A549 (cell line): ENCODE measurements around the gene NRTN. TPM values are rescaled to one million over a fixed set of nuclear protein-coding genes. Genes with fewer than 3 reads are reported as not detected.

Source experiments
- ATAC-seq, 2 experiments: fragments of 200-7000 bp in 1 of 2; fragments of >200 bp in 1 of 2; cut with Nextera tagmentation in 1 of 2; cut with Tn5 transposase in 1 of 2; 3 replicates each; pipeline versions ENCODE4 v1.8.0 to v1.9.1; 2018 to 2020; ENCODE audit warnings: mild to moderate bottlenecking in 1 of 2, moderate library complexity in 1 of 2
- CTCF ChIA-PET: fragments of 300-600 bp; sonication (Branson Sonifier 250); formaldehyde crosslinking; extraction: SDS; loops from one replicate; lab custom pipeline; 2021; ENCODE audit warnings: antibody characterized with exemption, inconsistent platforms; lab: Yijun Ruan, JAX
- POLR2A ChIA-PET: fragments of 350-600 bp; formaldehyde crosslinking; extraction: SDS; loops from one replicate; lab custom pipeline; 2021; ENCODE audit warnings: antibody characterized with exemption, inconsistent platforms; lab: Yijun Ruan, JAX
- DNase-seq, 2 experiments: peaks; one replicate each; pipeline versions ENCODE4 v3.0.0 to v3.0.0-alpha.2; 2011 to 2016; ENCODE audit warnings: low read depth in 1 of 2, low spot score in 1 of 2
- FAIRE-seq: peaks from 2 replicates; lab custom pipeline; 2011; peaks lifted over from hg19 to GRCh38; lab: Jason Lieb, UNC
- H3K27ac ChIP-seq, 2 experiments: fragments of >200 bp; sonication (Bioruptor Twin); formaldehyde crosslinking; 3 replicates each; pipeline ENCODE4 v1.5.1; 2016 to 2017
- H3K4me1 ChIP-seq: fragments of >200 bp; sonication (Bioruptor Twin); formaldehyde crosslinking; 3 replicates; pipeline ENCODE4 v1.6.1; 2016
- H3K4me2 ChIP-seq: fragments of >200 bp; sonication (Bioruptor Twin); formaldehyde crosslinking; 3 replicates; pipeline ENCODE4 v1.6.1; 2016
- H3K4me3 ChIP-seq: fragments of >200 bp; sonication (Bioruptor Twin); formaldehyde crosslinking; 3 replicates; pipeline ENCODE4 v1.5.1; 2016
- H3K9me3 ChIP-seq: fragments of >200 bp; sonication (Bioruptor Twin); formaldehyde crosslinking; 3 replicates; pipeline ENCODE4 v1.6.1; 2016
- BHLHE40 ChIP-seq: IDR thresholded peaks from 2 replicates; pipeline ENCODE4 v1.6.1; 2012; ENCODE audit warnings: low read depth, low read length, inconsistent platforms
- CBX8 ChIP-seq: fragments of 200-600 bp; sonication (generic); IDR thresholded peaks from 2 replicates; pipeline ENCODE4 v1.6.1; 2016
- CEBPB ChIP-seq, 2 experiments: fragments of >200 bp in 1 of 2; sonication (Bioruptor Twin) in 1 of 2; formaldehyde crosslinking in 1 of 2; IDR thresholded peaks; 2 replicates each; pipeline ENCODE4 v1.6.1; 2012 to 2016
- CHD2 ChIP-seq: fragments of 150-350 bp; IDR thresholded peaks from 2 replicates; pipeline ENCODE4 v1.6.1; 2014; ENCODE audit warnings: low read length; ENCODE audit not compliant: partially characterized antibody
- CHD4 ChIP-seq: fragments of 200-600 bp; sonication (generic); IDR thresholded peaks from 2 replicates; pipeline ENCODE4 v1.6.1; 2016; ENCODE audit warnings: antibody characterized with exemption, mild to moderate bottlenecking, borderline replicate concordance
- HMGXB4 ChIP-seq: fragments of 250-450 bp; sonication (Bioruptor Pico); IDR thresholded peaks from 2 replicates; pipeline ENCODE4 v1.5.0; 2021; ENCODE audit warnings: mild to moderate bottlenecking, moderate library complexity, borderline replicate concordance
- MYC ChIP-seq: IDR thresholded peaks from 2 replicates; pipeline ENCODE4 v1.6.1; 2012; ENCODE audit warnings: mild to moderate bottlenecking, inconsistent platforms, low read length, improper control_type of control experiment, borderline replicate concordance
- RAD21 ChIP-seq, 2 experiments: fragments of >200 bp in 1 of 2; sonication (Bioruptor Twin) in 1 of 2; formaldehyde crosslinking in 1 of 2; IDR thresholded peaks in 1 of 2; conservative IDR thresholded peaks in 1 of 2; 2 replicates in 1 of 2; 3 replicates in 1 of 2; pipeline ENCODE4 v1.6.1; 2012 to 2018; ENCODE audit warnings: inconsistent platforms in 1 of 2
- RARB ChIP-seq: fragments of 250-450 bp; sonication (Bioruptor Pico); IDR thresholded peaks from 2 replicates; pipeline ENCODE4 v1.8.0; 2021; ENCODE audit warnings: mild to moderate bottlenecking, moderate library complexity
- RFX5 ChIP-seq: fragments of 450-650 bp; IDR thresholded peaks from 2 replicates; pipeline ENCODE4 v1.7.1; 2014; ENCODE audit warnings: antibody characterized with exemption, mild to moderate bottlenecking, moderate library complexity
- SMC3 ChIP-seq: fragments of >200 bp; sonication (Bioruptor Twin); formaldehyde crosslinking; IDR thresholded peaks from 3 replicates; pipeline ENCODE4 v1.6.1; 2018; ENCODE audit warnings: inconsistent platforms
- TFCP2L1 ChIP-seq: fragments of 250-450 bp; sonication (Bioruptor Pico); IDR thresholded peaks from 2 replicates; pipeline ENCODE4 v1.5.0; 2021; ENCODE audit warnings: mild to moderate bottlenecking
- USF2 ChIP-seq: fragments of 450-650 bp; IDR thresholded peaks from 2 replicates; pipeline ENCODE4 v1.6.1; 2014; ENCODE audit warnings: antibody characterized with exemption
- ZC3H11A ChIP-seq: fragments of 450-650 bp; IDR thresholded peaks from 2 replicates; pipeline ENCODE4 v1.6.1; 2014; ENCODE audit warnings: antibody characterized with exemption, mild to moderate bottlenecking
- ZFP36 ChIP-seq: fragments of 450-650 bp; IDR thresholded peaks from 2 replicates; pipeline ENCODE4 v1.6.1; 2014; ENCODE audit warnings: borderline replicate concordance; ENCODE audit not compliant: partially characterized antibody
- ZNF302 ChIP-seq: fragments of 250-450 bp; sonication (Bioruptor Pico); IDR thresholded peaks from 2 replicates; pipeline ENCODE4 v1.9.0; 2021; ENCODE audit warnings: inconsistent platforms, mild to moderate bottlenecking, moderate library complexity
- WGBS: methylation state at CpG from one replicate; pipeline ENCODE4 v1.1.6; 2017; ENCODE audit errors: missing lambda C conversion rate; 5-methylcytosine and 5-hydroxymethylcytosine counted together
- polyA plus RNA-seq, 4 experiments: library from polyadenylated mRNA; depleted of rRNA in 3 of 4; stranded (reverse); fragments of >200 nt; fragmentation: RNase III in 1 of 4; extraction: RNeasy Plus Mini Kit Qiagen cat#74134 plus additional on column Dnase treatment in 1 of 4; gene quantifications; 2 replicates in 3 of 4; 3 replicates in 1 of 4; pipeline ENCODE4 v1.2.3, GENCODE V29; 2011 to 2017
- TF ChIP-seq, protein P1 (sequence below): IDR thresholded peaks from 2 replicates; pipeline ENCODE4 v1.6.1; 2012; ENCODE audit warnings: low read depth, borderline replicate concordance
- TF ChIP-seq, protein P2 (sequence below): fragments of >200 bp; sonication (Bioruptor Twin); formaldehyde crosslinking; IDR thresholded peaks from 3 replicates; pipeline ENCODE4 v1.5.1; 2016
- TF ChIP-seq, protein P3 (sequence below): fragments of 250-450 bp; sonication (Bioruptor Pico); IDR thresholded peaks from 2 replicates; pipeline ENCODE4 v1.5.0; 2020; ENCODE audit warnings: low read depth, mild to moderate bottlenecking, moderate library complexity

NRTN gene
- polyA plus RNA-seq, 2 of the 4 experiments (the other 2 are of a cell fraction), result 0.32 to 0.61 TPM

DNA sequence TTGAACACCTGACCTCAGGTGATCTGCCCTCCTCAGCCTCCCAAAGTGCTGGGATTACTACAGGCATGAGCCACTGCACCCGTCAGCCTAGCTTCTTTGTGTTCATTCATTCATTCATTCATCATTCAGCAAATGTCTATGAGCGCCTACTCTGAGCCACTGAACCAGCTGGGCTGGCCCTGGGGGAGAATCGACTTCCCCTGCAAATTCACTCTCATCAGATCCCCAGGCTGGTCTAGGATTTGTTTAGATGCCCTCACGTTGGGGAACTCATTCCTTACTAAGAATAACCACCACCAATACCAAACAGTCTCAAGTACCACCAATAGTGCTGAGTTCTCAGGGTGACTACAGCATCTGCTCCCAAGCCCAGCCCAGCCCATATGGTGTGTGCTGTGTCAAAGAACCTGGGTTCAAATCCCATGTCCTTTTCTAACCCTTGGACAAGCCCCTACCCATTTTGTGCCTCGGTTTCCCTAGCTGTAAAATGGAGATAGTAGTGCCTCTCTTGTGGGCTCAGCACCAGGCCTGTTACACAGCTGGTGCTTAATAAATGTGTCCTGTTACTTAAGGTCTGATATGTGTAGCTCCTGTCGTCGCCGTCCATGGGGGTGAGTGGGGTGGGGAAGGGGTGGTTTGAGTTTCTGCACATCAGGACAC, 16.8 kb downstream of the NRTN start:
- Histone ChIP-seq H3K4me2 (0 out of 3 replicates have a peak overlapping the region, but pooled peaks have one; percentile 38), H3K27ac (no peak overlapping the region), H3K4me1 (peaks cover 12% of the 10 kb centered on the region; the same call in 2 of the 3 replicates), H3K9me3 (no peaks in the 10 kb centered on the region), H3K4me3 (no peak overlapping the region)
- DNase-seq (no peak), FAIRE-seq (no peak), ATAC-seq (no peak)
- ChIA-PET POLR2A (interaction anchor here (0.6 kb wide), 1 partner anchor 667 kb away, joined by 8 read pairs; no protein-coding TSS in a partner anchor), CTCF (interaction anchor here (1.0 to 8.5 kb wide), 4 partner anchors 10 to 27 kb away, joined by 4 to 74 read pairs (median 6); partner anchors contain the start of gene NRTN)
- WGBS, result 55% methylated on average over 7 of the region's 8 CpGs
- TF ChIP-seq MYC (no peak), ZNF302 (no peak), ZC3H11A (no peak), CHD4 (no peak), RFX5 (no peak)
- TF ChIP-seq, protein P1, sequence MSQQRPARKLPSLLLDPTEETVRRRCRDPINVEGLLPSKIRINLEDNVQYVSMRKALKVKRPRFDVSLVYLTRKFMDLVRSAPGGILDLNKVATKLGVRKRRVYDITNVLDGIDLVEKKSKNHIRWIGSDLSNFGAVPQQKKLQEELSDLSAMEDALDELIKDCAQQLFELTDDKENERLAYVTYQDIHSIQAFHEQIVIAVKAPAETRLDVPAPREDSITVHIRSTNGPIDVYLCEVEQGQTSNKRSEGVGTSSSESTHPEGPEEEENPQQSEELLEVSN, result no peak

GRCh38 chr19:5822181-5822844, 17.4 kb downstream of the NRTN start:
- TF ChIP-seq ZFP36 (peak; percentile 79), RARB (CRISPR knock-in tag) (no peak)
- TF ChIP-seq, all 56 proteins: peak for 1
- ATAC-seq (no peak), DNase-seq (no peak), FAIRE-seq (no peak)
- 13% methylated on average over 16 of the region's 30 CpGs for WGBS
- ChIA-PET POLR2A (no interaction called here), CTCF (interaction anchor here (0.7 to 8.5 kb wide), 13 partner anchors 8 to 78 kb away, joined by 3 to 74 read pairs (median 9); partner anchors contain the start of gene NRTN)
- no peak overlapping the region for H3K4me3 ChIP-seq
- peaks cover 18% of the 10 kb centered on the region; the same call in 2 of the 3 replicates for H3K4me1 ChIP-seq
- no peak overlapping the region for H3K27ac ChIP-seq
- peak overlapping the region; percentile 38; the same call in 1 of the 3 replicates for H3K4me2 ChIP-seq
- no peaks in the 10 kb centered on the region for H3K9me3 ChIP-seq

DNA sequence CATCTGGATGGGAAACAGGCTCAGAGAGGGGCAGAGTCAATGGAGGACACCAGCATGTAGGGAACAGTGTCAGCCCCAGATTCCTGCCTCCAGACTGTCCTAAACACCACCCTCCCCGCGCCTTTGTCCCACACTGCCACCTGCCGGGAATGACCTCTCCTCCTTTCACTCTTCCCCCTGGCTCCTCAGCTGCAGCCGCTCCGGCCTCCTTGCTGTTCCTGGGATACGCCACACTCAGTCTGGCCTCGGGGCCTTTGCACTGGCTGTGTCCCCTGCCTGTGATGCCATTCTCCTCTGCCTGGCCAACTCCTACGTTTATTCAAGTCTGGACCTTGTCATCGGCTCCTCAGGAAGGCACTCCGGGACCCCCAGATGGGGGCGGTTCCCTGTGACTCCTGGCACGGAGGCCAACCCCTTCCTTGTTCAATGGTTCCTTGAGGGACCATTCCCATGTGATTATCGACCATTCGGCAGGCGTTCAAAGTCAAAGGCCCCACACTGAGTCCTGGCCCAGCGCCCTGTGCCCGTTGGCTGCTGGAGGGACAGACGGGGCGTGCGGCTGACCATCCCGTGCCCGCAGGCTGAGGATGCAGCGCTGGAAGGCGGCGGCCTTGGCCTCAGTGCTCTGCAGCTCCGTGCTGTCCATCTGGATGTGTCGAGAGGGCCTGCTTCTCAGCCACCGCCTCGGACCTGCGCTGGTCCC, 18.9 kb downstream of the NRTN start:
- DNase-seq (peak; percentile 53 to 66), ATAC-seq (peak; percentile 56 to 80), FAIRE-seq (no peak)
- Histone ChIP-seq H3K4me1 (peaks cover 21% of the 10 kb centered on the region), H3K27ac (no peak overlapping the region), H3K4me3 (no peak overlapping the region), H3K4me2 (no peak overlapping the region), H3K9me3 (no peaks in the 10 kb centered on the region)
- WGBS, result 51% methylated on average over 17 of the region's 30 CpGs
- TF ChIP-seq SMC3 (peak; percentile 50), TFCP2L1 (CRISPR knock-in tag) (no peak), RAD21 (conservative IDR thresholded peaks at IDR 0.05 in 1 of 2, IDR thresholded peaks at IDR 0.05 in 1 of 2) (peak; percentile 45 to 60; a peak in 3 of 5 replicates)
- TF ChIP-seq, protein P2, sequence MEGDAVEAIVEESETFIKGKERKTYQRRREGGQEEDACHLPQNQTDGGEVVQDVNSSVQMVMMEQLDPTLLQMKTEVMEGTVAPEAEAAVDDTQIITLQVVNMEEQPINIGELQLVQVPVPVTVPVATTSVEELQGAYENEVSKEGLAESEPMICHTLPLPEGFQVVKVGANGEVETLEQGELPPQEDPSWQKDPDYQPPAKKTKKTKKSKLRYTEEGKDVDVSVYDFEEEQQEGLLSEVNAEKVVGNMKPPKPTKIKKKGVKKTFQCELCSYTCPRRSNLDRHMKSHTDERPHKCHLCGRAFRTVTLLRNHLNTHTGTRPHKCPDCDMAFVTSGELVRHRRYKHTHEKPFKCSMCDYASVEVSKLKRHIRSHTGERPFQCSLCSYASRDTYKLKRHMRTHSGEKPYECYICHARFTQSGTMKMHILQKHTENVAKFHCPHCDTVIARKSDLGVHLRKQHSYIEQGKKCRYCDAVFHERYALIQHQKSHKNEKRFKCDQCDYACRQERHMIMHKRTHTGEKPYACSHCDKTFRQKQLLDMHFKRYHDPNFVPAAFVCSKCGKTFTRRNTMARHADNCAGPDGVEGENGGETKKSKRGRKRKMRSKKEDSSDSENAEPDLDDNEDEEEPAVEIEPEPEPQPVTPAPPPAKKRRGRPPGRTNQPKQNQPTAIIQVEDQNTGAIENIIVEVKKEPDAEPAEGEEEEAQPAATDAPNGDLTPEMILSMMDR, result peak; percentile 51
- CTCF ChIA-PET, result interaction anchor here (0.6 to 8.5 kb wide), 15 partner anchors 10 to 125 kb away, joined by 3 to 74 read pairs (median 5); partner anchors contain the start of gene NRTN
- POLR2A ChIA-PET, result no interaction called here

DNA sequence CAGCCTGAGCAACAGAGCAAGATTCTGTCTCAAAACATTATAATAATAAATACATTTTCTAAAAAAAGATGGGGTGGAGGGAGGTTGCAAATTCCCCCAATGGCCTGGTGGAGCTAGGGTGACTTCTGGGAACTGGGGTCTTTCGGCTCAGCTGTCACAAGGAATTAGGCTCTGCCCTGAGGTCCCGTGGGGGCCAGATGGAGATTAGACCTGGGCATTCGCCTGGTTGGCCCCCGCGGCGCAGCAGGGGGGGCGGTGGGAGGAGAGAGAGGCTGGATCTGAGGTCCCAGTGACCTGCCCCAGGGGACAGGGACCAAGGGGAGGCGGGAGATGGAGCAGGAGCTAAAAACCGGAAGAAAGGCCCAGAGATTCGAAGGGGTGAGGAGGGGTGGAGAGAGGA, 19.9 kb downstream of the NRTN start:
- H3K27ac ChIP-seq, result no peak overlapping the region
- no peak for TF ChIP-seq CBX8
- TF ChIP-seq BHLHE40, result no peak
- no peak for TF ChIP-seq ZNF302
- TF ChIP-seq HMGXB4 (CRISPR knock-in tag), result no peak
- TF ChIP-seq CHD2, result no peak
- TF ChIP-seq CEBPB (IDR thresholded peaks at IDR 0.05), result no peak
- TF ChIP-seq, protein P3, sequence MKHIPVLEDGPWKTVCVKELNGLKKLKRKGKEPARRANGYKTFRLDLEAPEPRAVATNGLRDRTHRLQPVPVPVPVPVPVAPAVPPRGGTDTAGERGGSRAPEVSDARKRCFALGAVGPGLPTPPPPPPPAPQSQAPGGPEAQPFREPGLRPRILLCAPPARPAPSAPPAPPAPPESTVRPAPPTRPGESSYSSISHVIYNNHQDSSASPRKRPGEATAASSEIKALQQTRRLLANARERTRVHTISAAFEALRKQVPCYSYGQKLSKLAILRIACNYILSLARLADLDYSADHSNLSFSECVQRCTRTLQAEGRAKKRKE, result no peak
- TF ChIP-seq USF2, result no peak
- CTCF ChIA-PET, result interaction anchor here (1.6 to 8.5 kb wide), 4 partner anchors 11 to 68 kb away, joined by 4 to 74 read pairs (median 10); partner anchors contain the start of gene NRTN
- FAIRE-seq, result no peak
- WGBS, result 90% methylated on average over 10 of the region's 10 CpGs
- no peak overlapping the region for H3K4me2 ChIP-seq
- H3K4me1 ChIP-seq, result peaks cover 26% of the 10 kb centered on the region
- H3K4me3 ChIP-seq, result no peak overlapping the region
- DNase-seq, result no peak
- no peak for ATAC-seq
- POLR2A ChIA-PET, result no interaction called here
- H3K9me3 ChIP-seq, result no peaks in the 10 kb centered on the region
